Gastrocnemius medialis (tissue), 4 donors: ENCODE measurements around the gene RAB15.

ENCODE experiments used
- POLR2A ChIP-seq, 2 donors: fragments of 450-650 bp; IDR thresholded peaks; one replicate each; pipeline ENCODE4 v1.6.1; 2017; ENCODE audit warnings: antibody characterized with exemption in 2 of 2, mild to moderate bottlenecking in 2 of 2, moderate library complexity in 2 of 2
- TF ChIP-seq, protein P1 (sequence below), 5 experiments: fragments of 450-650 bp in 3 of 5; fragments of 200-600 bp in 2 of 5; sonication (generic) in 2 of 5; IDR thresholded peaks in 4 of 5; conservative IDR thresholded peaks in 1 of 5; 1 replicate in 4 of 5; 2 replicates in 1 of 5; pipeline ENCODE4 v1.5.1; 2016 to 2019; ENCODE audit warnings: antibody characterized with exemption in 5 of 5, mild to moderate bottlenecking in 3 of 5, moderate library complexity in 3 of 5

DNA sequence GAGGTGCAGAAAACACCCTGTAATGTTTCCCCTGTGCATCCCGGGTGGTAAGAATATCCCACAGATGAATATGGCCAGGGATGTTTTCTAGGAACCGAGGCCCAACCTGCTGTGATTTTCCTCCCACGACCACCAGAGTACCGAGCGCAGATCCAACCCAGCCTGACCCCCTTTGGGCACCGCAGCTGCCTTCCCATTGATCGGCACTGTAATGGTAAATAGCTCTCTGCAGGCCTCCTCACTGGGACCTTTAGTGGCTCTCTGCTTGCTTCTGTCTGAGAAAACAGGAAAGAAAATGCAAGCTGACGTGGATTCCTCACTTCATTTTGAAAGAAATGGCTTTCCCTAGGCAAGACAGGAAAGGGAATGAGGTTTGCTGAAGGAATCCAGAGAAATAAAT is 2.4 kb upstream of the RAB15 start:
- no peak for TF ChIP-seq POLR2A (IDR thresholded peaks at IDR 0.05)
- TF ChIP-seq, protein P1, sequence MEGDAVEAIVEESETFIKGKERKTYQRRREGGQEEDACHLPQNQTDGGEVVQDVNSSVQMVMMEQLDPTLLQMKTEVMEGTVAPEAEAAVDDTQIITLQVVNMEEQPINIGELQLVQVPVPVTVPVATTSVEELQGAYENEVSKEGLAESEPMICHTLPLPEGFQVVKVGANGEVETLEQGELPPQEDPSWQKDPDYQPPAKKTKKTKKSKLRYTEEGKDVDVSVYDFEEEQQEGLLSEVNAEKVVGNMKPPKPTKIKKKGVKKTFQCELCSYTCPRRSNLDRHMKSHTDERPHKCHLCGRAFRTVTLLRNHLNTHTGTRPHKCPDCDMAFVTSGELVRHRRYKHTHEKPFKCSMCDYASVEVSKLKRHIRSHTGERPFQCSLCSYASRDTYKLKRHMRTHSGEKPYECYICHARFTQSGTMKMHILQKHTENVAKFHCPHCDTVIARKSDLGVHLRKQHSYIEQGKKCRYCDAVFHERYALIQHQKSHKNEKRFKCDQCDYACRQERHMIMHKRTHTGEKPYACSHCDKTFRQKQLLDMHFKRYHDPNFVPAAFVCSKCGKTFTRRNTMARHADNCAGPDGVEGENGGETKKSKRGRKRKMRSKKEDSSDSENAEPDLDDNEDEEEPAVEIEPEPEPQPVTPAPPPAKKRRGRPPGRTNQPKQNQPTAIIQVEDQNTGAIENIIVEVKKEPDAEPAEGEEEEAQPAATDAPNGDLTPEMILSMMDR (IDR thresholded peaks at IDR 0.05 in 4 of 5, conservative IDR thresholded peaks at IDR 0.05 in 1 of 5) = no peak
